Thyroid gland (tissue), 4 donors: ENCODE measurements around the gene PRSS12.

Experiments
- POLR2A ChIP-seq, 2 donors: fragments of 450-650 bp; IDR thresholded peaks; one replicate each; pipeline ENCODE4 v1.6.1; 2017; ENCODE audit warnings: antibody characterized with exemption in 2 of 2, mild to moderate bottlenecking in 2 of 2, moderate library complexity in 1 of 2
- TF ChIP-seq, protein P1 (sequence below), 6 experiments: fragments of 200-600 bp in 3 of 6; fragments of 450-650 bp in 3 of 6; sonication (generic) in 3 of 6; IDR thresholded peaks; one replicate each; pipeline ENCODE4 v1.5.1; 2016 to 2019; ENCODE audit warnings: antibody characterized with exemption in 6 of 6, mild to moderate bottlenecking in 2 of 6, inconsistent platforms in 1 of 6, moderate library complexity in 1 of 6

DNA sequence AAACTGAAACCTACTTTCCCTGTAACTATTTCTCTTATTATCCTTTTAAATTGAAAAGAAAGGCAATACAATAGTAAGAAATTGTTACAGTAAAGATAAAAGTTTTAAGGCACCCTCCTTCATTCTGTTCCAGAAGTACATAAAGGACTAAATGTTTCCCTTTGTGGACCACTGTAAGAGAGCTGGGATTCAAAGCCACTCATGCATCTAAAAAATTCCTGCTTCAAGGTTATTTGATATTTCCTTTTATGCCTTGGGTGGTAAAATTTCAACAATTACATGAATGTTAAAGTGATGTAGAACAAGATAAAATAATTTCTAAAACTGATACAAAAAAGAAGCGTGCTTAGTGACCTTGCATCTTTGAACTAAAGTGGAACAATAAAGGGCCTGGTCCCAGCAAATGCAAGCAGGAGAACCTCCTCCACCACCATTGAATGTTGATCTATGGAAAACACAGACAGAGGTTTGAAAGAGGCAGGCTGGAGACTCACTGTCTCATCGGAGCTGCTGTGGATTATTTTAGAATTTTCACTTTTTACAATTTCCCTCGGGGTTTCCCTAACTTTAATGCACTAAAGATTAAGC, 42.3 kb upstream of the PRSS12 start:
- TF ChIP-seq POLR2A (IDR thresholded peaks at IDR 0.05): no peak
- TF ChIP-seq, protein P1, sequence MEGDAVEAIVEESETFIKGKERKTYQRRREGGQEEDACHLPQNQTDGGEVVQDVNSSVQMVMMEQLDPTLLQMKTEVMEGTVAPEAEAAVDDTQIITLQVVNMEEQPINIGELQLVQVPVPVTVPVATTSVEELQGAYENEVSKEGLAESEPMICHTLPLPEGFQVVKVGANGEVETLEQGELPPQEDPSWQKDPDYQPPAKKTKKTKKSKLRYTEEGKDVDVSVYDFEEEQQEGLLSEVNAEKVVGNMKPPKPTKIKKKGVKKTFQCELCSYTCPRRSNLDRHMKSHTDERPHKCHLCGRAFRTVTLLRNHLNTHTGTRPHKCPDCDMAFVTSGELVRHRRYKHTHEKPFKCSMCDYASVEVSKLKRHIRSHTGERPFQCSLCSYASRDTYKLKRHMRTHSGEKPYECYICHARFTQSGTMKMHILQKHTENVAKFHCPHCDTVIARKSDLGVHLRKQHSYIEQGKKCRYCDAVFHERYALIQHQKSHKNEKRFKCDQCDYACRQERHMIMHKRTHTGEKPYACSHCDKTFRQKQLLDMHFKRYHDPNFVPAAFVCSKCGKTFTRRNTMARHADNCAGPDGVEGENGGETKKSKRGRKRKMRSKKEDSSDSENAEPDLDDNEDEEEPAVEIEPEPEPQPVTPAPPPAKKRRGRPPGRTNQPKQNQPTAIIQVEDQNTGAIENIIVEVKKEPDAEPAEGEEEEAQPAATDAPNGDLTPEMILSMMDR (IDR thresholded peaks at IDR 0.05): no peak
